ENCODE data around the gene EIF3J.
"Not testable (repeated sequence)": the region's sequence is repeated elsewhere in the genome, so short reads cannot be mapped to it uniquely, and the experiment has no call there.

Gene EIF3J

GRCh38 chr15:44544745-44545144, 7.8 kb downstream of the EIF3J start:
- DNase-seq = not testable (repeated sequence)

GRCh38 chr15:44545913-44546802, 9.2 kb downstream of the EIF3J start:
- no peak for DNase-seq

- DNase-seq = not testable (repeated sequence)
Measured at GRCh38 chr15:44549152-44549551, 12.2 kb downstream of the EIF3J start.

- DNase-seq = no peak
Measured at GRCh38 chr15:44550256-44550655, 13.3 kb downstream of the EIF3J start.

- DNase-seq = no peak
Measured at GRCh38 chr15:44550734-44551133, 13.8 kb downstream of the EIF3J start.

GRCh38 chr15:44554934-44555723, 18.2 kb downstream of the EIF3J start:
- DNase-seq = no peak

- not testable (repeated sequence) for DNase-seq
Measured at GRCh38 chr15:44560926-44561325, 24.0 kb downstream of the EIF3J start.

- no peak for DNase-seq
Measured at GRCh38 chr15:44565387-44566154, 28.6 kb downstream of the EIF3J start.

GRCh38 chr15:44566155-44566540, 29.2 kb downstream of the EIF3J start:
- no peak for DNase-seq

- DNase-seq = no peak
Measured at GRCh38 chr15:44568338-44568737, 31.4 kb downstream of the EIF3J start.

GRCh38 chr15:44569316-44569715, 32.4 kb downstream of the EIF3J start:
- no peak for DNase-seq

GRCh38 chr15:44570361-44570760, 33.4 kb downstream of the EIF3J start:
- no peak for DNase-seq

GRCh38 chr15:44573386-44573785, 36.4 kb downstream of the EIF3J start:
- no peak for DNase-seq

- DNase-seq = no peak
Measured at GRCh38 chr15:44574734-44575133, 37.8 kb downstream of the EIF3J start.

- no peak for DNase-seq
Measured at GRCh38 chr15:44580105-44580504, 43.2 kb downstream of the EIF3J start.

GRCh38 chr15:44584162-44584749, 47.3 kb downstream of the EIF3J start:
- DNase-seq = peak; percentile 13

- DNase-seq = no peak
Measured at GRCh38 chr15:44585633-44586032, 48.7 kb downstream of the EIF3J start.

- DNase-seq = no peak
Measured at GRCh38 chr15:44588541-44588940, 51.6 kb downstream of the EIF3J start.

- DNase-seq = no peak
Measured at GRCh38 chr15:44591326-44591725, 54.4 kb downstream of the EIF3J start.

- DNase-seq = no peak
Measured at GRCh38 chr15:44593042-44593736, 56.2 kb downstream of the EIF3J start.

GRCh38 chr15:44595246-44595645, 58.3 kb downstream of the EIF3J start:
- DNase-seq = no peak
